A549 (cell line): ENCODE measurements around the gene TUBD1. TPM values are rescaled to one million over a fixed set of nuclear protein-coding genes. Genes with fewer than 3 reads are reported as not detected.

Source experiments
- ATAC-seq, 2 experiments: fragments of 200-7000 bp in 1 of 2; fragments of >200 bp in 1 of 2; cut with Nextera tagmentation in 1 of 2; cut with Tn5 transposase in 1 of 2; 3 replicates each; pipeline versions ENCODE4 v1.8.0 to v1.9.1; 2018 to 2020; ENCODE audit warnings: mild to moderate bottlenecking in 1 of 2, moderate library complexity in 1 of 2
- CTCF ChIA-PET: fragments of 300-600 bp; sonication (Branson Sonifier 250); formaldehyde crosslinking; extraction: SDS; loops from one replicate; lab custom pipeline; 2021; ENCODE audit warnings: antibody characterized with exemption, inconsistent platforms; lab: Yijun Ruan, JAX
- POLR2A ChIA-PET: fragments of 350-600 bp; formaldehyde crosslinking; extraction: SDS; loops from one replicate; lab custom pipeline; 2021; ENCODE audit warnings: antibody characterized with exemption, inconsistent platforms; lab: Yijun Ruan, JAX
- DNase-seq, 2 experiments: peaks; one replicate each; pipeline versions ENCODE4 v3.0.0 to v3.0.0-alpha.2; 2011 to 2016; ENCODE audit warnings: low read depth in 1 of 2, low spot score in 1 of 2
- FAIRE-seq: peaks from 2 replicates; lab custom pipeline; 2011; peaks lifted over from hg19 to GRCh38; lab: Jason Lieb, UNC
- H3K27ac ChIP-seq, 2 experiments: fragments of >200 bp; sonication (Bioruptor Twin); formaldehyde crosslinking; 3 replicates each; pipeline ENCODE4 v1.5.1; 2016 to 2017
- H3K4me1 ChIP-seq: fragments of >200 bp; sonication (Bioruptor Twin); formaldehyde crosslinking; 3 replicates; pipeline ENCODE4 v1.6.1; 2016
- H3K4me2 ChIP-seq: fragments of >200 bp; sonication (Bioruptor Twin); formaldehyde crosslinking; 3 replicates; pipeline ENCODE4 v1.6.1; 2016
- H3K4me3 ChIP-seq: fragments of >200 bp; sonication (Bioruptor Twin); formaldehyde crosslinking; 3 replicates; pipeline ENCODE4 v1.5.1; 2016
- H3K9me3 ChIP-seq: fragments of >200 bp; sonication (Bioruptor Twin); formaldehyde crosslinking; 3 replicates; pipeline ENCODE4 v1.6.1; 2016
- CBX2 ChIP-seq: fragments of 200-600 bp; sonication (generic); IDR thresholded peaks from 2 replicates; pipeline ENCODE4 v1.6.1; 2016; ENCODE audit warnings: low read depth, mild to moderate bottlenecking, borderline replicate concordance
- CEBPB ChIP-seq, 2 experiments: fragments of >200 bp in 1 of 2; sonication (Bioruptor Twin) in 1 of 2; formaldehyde crosslinking in 1 of 2; IDR thresholded peaks; 2 replicates each; pipeline ENCODE4 v1.6.1; 2012 to 2016
- CHD4 ChIP-seq: fragments of 200-600 bp; sonication (generic); IDR thresholded peaks from 2 replicates; pipeline ENCODE4 v1.6.1; 2016; ENCODE audit warnings: antibody characterized with exemption, mild to moderate bottlenecking, borderline replicate concordance
- CTCF ChIP-seq: fragments of >200 bp; sonication (Bioruptor Twin); formaldehyde crosslinking; IDR thresholded peaks from 3 replicates; pipeline ENCODE4 v1.5.1; 2016
- ELK1 ChIP-seq: fragments of 150-350 bp; IDR thresholded peaks from 2 replicates; pipeline ENCODE4 v1.6.1; 2014; ENCODE audit warnings: low read depth, mild to moderate bottlenecking, low read length
- ESRRA ChIP-seq: fragments of 150-350 bp; IDR thresholded peaks from 2 replicates; pipeline ENCODE4 v1.6.1; 2014; ENCODE audit warnings: mild to moderate bottlenecking, low read length, borderline replicate concordance
- FOXS1 ChIP-seq: fragments of 250-450 bp; sonication (Bioruptor Pico); IDR thresholded peaks from 2 replicates; pipeline ENCODE4 v1.5.0; 2020; ENCODE audit warnings: mild to moderate bottlenecking, moderate library complexity
- GATA3 ChIP-seq: IDR thresholded peaks from 2 replicates; pipeline ENCODE4 v1.6.1; 2012; ENCODE audit warnings: borderline replicate concordance
- HDAC2 ChIP-seq: fragments of 200-600 bp; sonication (generic); IDR thresholded peaks from 2 replicates; pipeline ENCODE4 v1.6.1; 2016
- HES2 ChIP-seq: fragments of >200 bp; sonication (Bioruptor Twin); formaldehyde crosslinking; IDR thresholded peaks from 2 replicates; pipeline ENCODE4 v1.6.1; 2016
- HEYL ChIP-seq: fragments of 250-450 bp; sonication (Bioruptor Pico); IDR thresholded peaks from 2 replicates; pipeline ENCODE4 v1.8.0; 2021; ENCODE audit warnings: mild to moderate bottlenecking, moderate library complexity
- JUN ChIP-seq, 2 experiments: fragments of >200 bp; sonication (Bioruptor Twin); formaldehyde crosslinking; IDR thresholded peaks; 2 replicates in 1 of 2; 3 replicates in 1 of 2; pipeline ENCODE4 v1.6.1; 2016 to 2017
- JUNB ChIP-seq: fragments of >200 bp; sonication (Bioruptor Twin); formaldehyde crosslinking; IDR thresholded peaks from 2 replicates; pipeline ENCODE4 v1.6.1; 2016
- MAFK ChIP-seq: fragments of 450-650 bp; IDR thresholded peaks from 2 replicates; pipeline ENCODE4 v1.6.1; 2014; ENCODE audit not compliant: partially characterized antibody
- MAX ChIP-seq: IDR thresholded peaks from 2 replicates; pipeline ENCODE4 v1.6.1; 2012
- MYC ChIP-seq: IDR thresholded peaks from 2 replicates; pipeline ENCODE4 v1.6.1; 2012; ENCODE audit warnings: mild to moderate bottlenecking, inconsistent platforms, low read length, improper control_type of control experiment, borderline replicate concordance
- NFE2L2 ChIP-seq: fragments of 150-350 bp; conservative IDR thresholded peaks from 2 replicates; pipeline ENCODE4 v1.6.1; 2014; ENCODE audit warnings: low read length
- NPAS2 ChIP-seq: fragments of 250-450 bp; sonication (Bioruptor Pico); IDR thresholded peaks from 2 replicates; pipeline ENCODE4 v1.8.0; 2022; ENCODE audit warnings: mild to moderate bottlenecking, moderate library complexity, borderline replicate concordance
- NR3C1 ChIP-seq: fragments of >200 bp; sonication (Bioruptor Twin); formaldehyde crosslinking; IDR thresholded peaks from 3 replicates; pipeline ENCODE4 v1.6.1; 2017
- PHF8 ChIP-seq: fragments of 200-600 bp; sonication (generic); IDR thresholded peaks from 2 replicates; pipeline ENCODE4 v1.6.1; 2016; ENCODE audit warnings: low read depth, mild to moderate bottlenecking, antibody characterized with exemption, moderate library complexity, borderline replicate concordance
- RAD21 ChIP-seq, 2 experiments: fragments of >200 bp in 1 of 2; sonication (Bioruptor Twin) in 1 of 2; formaldehyde crosslinking in 1 of 2; IDR thresholded peaks in 1 of 2; conservative IDR thresholded peaks in 1 of 2; 2 replicates in 1 of 2; 3 replicates in 1 of 2; pipeline ENCODE4 v1.6.1; 2012 to 2018; ENCODE audit warnings: inconsistent platforms in 1 of 2
- RCOR1 ChIP-seq: fragments of 150-350 bp; IDR thresholded peaks from 2 replicates; pipeline ENCODE4 v1.6.1; 2014; ENCODE audit warnings: antibody characterized with exemption, low read length, low read depth
- RFX5 ChIP-seq: fragments of 450-650 bp; IDR thresholded peaks from 2 replicates; pipeline ENCODE4 v1.7.1; 2014; ENCODE audit warnings: antibody characterized with exemption, mild to moderate bottlenecking, moderate library complexity
- SREBF2 ChIP-seq: fragments of 450-650 bp; IDR thresholded peaks from 2 replicates; pipeline ENCODE4 v1.6.1; 2014; ENCODE audit warnings: mild to moderate bottlenecking, moderate library complexity
- TFCP2L1 ChIP-seq: fragments of 250-450 bp; sonication (Bioruptor Pico); IDR thresholded peaks from 2 replicates; pipeline ENCODE4 v1.5.0; 2021; ENCODE audit warnings: mild to moderate bottlenecking
- TP53 ChIP-seq: fragments of 250-450 bp; sonication (Bioruptor Pico); IDR thresholded peaks from 2 replicates; pipeline ENCODE4 v1.5.0; 2021; ENCODE audit warnings: mild to moderate bottlenecking, moderate library complexity
- USF2 ChIP-seq: fragments of 450-650 bp; IDR thresholded peaks from 2 replicates; pipeline ENCODE4 v1.6.1; 2014; ENCODE audit warnings: antibody characterized with exemption
- ZC3H11A ChIP-seq: fragments of 450-650 bp; IDR thresholded peaks from 2 replicates; pipeline ENCODE4 v1.6.1; 2014; ENCODE audit warnings: antibody characterized with exemption, mild to moderate bottlenecking
- ZSCAN20 ChIP-seq: fragments of 250-450 bp; sonication (Bioruptor Pico); IDR thresholded peaks from 2 replicates; pipeline ENCODE4 v1.8.0; 2022; ENCODE audit warnings: mild to moderate bottlenecking, moderate library complexity
- WGBS: methylation state at CpG from one replicate; pipeline ENCODE4 v1.1.6; 2017; ENCODE audit errors: missing lambda C conversion rate; 5-methylcytosine and 5-hydroxymethylcytosine counted together
- polyA plus RNA-seq, 4 experiments: library from polyadenylated mRNA; depleted of rRNA in 3 of 4; stranded (reverse); fragments of >200 nt; fragmentation: RNase III in 1 of 4; extraction: RNeasy Plus Mini Kit Qiagen cat#74134 plus additional on column Dnase treatment in 1 of 4; gene quantifications; 2 replicates in 3 of 4; 3 replicates in 1 of 4; pipeline ENCODE4 v1.2.3, GENCODE V29; 2011 to 2017
- TF ChIP-seq, protein P1 (sequence below): fragments of >200 bp; sonication (Bioruptor Twin); formaldehyde crosslinking; IDR thresholded peaks from 3 replicates; pipeline ENCODE4 v1.6.1; 2016
- TF ChIP-seq, protein P2 (sequence below): IDR thresholded peaks from 2 replicates; pipeline ENCODE4 v1.6.1; 2012
- TF ChIP-seq, protein P3 (sequence below): fragments of 250-450 bp; sonication (Bioruptor Pico); IDR thresholded peaks from 2 replicates; pipeline ENCODE4 v1.5.0; 2021; ENCODE audit warnings: mild to moderate bottlenecking, moderate library complexity, borderline replicate concordance

The TUBD1 gene
- polyA plus RNA-seq, 2 of the 4 experiments (the other 2 are of a cell fraction), result 15.9 to 24.4 TPM

DNA sequence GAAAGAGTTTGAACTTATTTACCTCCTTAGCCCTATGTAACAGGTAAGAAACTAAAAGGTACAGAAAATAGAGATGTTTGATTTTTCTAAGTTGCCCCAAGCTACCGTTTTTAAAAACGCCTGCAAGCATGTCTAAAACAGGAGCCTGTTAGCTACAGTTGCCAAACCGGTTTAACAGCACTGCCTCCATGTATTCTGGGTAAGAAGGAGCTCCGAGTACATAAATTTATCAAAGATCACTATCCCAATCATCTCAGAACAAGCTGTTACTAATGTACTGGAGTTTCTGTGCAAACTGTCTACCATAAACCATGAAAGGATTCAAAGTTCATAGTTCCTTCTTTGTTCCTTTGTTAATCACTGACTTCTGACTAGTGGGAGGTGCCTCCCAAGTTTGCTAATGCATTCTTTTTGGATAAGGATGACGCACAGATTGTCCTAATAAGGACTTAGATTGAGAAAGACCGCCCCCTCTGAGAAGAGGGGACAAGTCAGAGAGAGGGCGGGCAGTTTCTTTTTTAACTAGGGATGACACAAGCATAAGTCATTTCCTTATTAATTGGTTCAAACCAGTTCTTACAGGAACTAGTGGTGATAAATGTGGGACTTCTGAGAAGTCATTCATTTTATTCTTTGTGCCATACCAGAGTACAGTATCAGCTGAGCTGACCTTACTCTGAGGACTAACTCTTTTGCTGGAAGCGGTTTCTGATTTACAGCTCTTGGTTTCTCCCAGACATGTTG, 55.3 kb downstream of the TUBD1 start:
- H3K9me3 ChIP-seq, result no peaks in the 10 kb centered on the region
- WGBS, result under 1% methylated on average over 8 of the region's 8 CpGs
- H3K27ac ChIP-seq, result peak overlapping the region; percentile 94 to 96
- H3K4me3 ChIP-seq, result peak overlapping the region; percentile 57
- POLR2A ChIA-PET, result interaction anchor here (0.6 to 13.6 kb wide), 25 partner anchors 9 to 130 kb away, joined by 3 to 610 read pairs (median 8); partner anchors contain the start of genes PTRH2, RNFT1 and VMP1
- CTCF ChIA-PET, result interaction anchor here (1.0 to 12.7 kb wide), 5 partner anchors 8 to 87 kb away, joined by 3 to 244 read pairs (median 10); no protein-coding TSS in a partner anchor
- H3K4me2 ChIP-seq, result peak overlapping the region; percentile 69
- ATAC-seq (peak; percentile 74 to 82), DNase-seq (peak; percentile 81 to 100), FAIRE-seq (peak; percentile 91)
- H3K4me1 ChIP-seq, result peaks cover 30% of the 10 kb centered on the region
- TF ChIP-seq NFE2L2, result peak; percentile 64; the same call in 1 of the 2 replicates
- TF ChIP-seq JUN (IDR thresholded peaks at IDR 0.05), result peak; percentile 100
- TF ChIP-seq TFCP2L1 (CRISPR knock-in tag), result peak; percentile 98
- TF ChIP-seq, protein P1, sequence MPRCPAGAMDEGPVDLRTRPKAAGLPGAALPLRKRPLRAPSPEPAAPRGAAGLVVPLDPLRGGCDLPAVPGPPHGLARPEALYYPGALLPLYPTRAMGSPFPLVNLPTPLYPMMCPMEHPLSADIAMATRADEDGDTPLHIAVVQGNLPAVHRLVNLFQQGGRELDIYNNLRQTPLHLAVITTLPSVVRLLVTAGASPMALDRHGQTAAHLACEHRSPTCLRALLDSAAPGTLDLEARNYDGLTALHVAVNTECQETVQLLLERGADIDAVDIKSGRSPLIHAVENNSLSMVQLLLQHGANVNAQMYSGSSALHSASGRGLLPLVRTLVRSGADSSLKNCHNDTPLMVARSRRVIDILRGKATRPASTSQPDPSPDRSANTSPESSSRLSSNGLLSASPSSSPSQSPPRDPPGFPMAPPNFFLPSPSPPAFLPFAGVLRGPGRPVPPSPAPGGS, result peak; percentile 100
- TF ChIP-seq, protein P2, sequence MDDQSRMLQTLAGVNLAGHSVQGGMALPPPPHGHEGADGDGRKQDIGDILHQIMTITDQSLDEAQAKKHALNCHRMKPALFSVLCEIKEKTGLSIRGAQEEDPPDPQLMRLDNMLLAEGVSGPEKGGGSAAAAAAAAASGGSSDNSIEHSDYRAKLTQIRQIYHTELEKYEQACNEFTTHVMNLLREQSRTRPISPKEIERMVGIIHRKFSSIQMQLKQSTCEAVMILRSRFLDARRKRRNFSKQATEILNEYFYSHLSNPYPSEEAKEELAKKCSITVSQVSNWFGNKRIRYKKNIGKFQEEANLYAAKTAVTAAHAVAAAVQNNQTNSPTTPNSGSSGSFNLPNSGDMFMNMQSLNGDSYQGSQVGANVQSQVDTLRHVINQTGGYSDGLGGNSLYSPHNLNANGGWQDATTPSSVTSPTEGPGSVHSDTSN, result peak; percentile 86
- TF ChIP-seq HES2, result peak; percentile 92
- TF ChIP-seq GATA3, result peak; percentile 100
- TF ChIP-seq ZSCAN20 (CRISPR knock-in tag), result no peak
- TF ChIP-seq, protein P3, sequence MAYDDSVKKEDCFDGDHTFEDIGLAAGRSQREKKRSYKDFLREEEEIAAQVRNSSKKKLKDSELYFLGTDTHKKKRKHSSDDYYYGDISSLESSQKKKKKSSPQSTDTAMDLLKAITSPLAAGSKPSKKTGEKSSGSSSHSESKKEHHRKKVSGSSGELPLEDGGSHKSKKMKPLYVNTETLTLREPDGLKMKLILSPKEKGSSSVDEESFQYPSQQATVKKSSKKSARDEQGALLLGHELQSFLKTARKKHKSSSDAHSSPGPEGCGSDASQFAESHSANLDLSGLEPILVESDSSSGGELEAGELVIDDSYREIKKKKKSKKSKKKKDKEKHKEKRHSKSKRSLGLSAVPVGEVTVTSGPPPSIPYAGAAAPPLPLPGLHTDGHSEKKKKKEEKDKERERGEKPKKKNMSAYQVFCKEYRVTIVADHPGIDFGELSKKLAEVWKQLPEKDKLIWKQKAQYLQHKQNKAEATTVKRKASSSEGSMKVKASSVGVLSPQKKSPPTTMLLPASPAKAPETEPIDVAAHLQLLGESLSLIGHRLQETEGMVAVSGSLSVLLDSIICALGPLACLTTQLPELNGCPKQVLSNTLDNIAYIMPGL (CRISPR knock-in tag), result peak; percentile 99; the same call in 1 of the 2 replicates
- TF ChIP-seq JUNB, result peak; percentile 99
- TF ChIP-seq NR3C1, result no peak; the same call in 2 of the 3 replicates
- no peak for TF ChIP-seq USF2
- TF ChIP-seq CEBPB (IDR thresholded peaks at IDR 0.05), result peak; percentile 97 to 99
- TF ChIP-seq RCOR1, result no peak
- TF ChIP-seq SREBF2, result no peak
- no peak for TF ChIP-seq CBX2
- no peak for TF ChIP-seq ELK1
- peak; percentile 10 to 59; a peak in 3 of 5 replicates for TF ChIP-seq RAD21 (conservative IDR thresholded peaks at IDR 0.05 in 1 of 2, IDR thresholded peaks at IDR 0.05 in 1 of 2)
- TF ChIP-seq ZC3H11A, result no peak
- TF ChIP-seq HEYL (CRISPR knock-in tag), result no peak
- peak; percentile 97 for TF ChIP-seq FOXS1 (CRISPR knock-in tag)
- peak; percentile 80 for TF ChIP-seq MAX
- TF ChIP-seq TP53 (CRISPR knock-in tag), result 0 out of 2 replicates have a peak, but pooled peaks have one; percentile 76
- peak; percentile 86 for TF ChIP-seq MAFK
- TF ChIP-seq RFX5, result no peak
- no peak for TF ChIP-seq HDAC2
- no peak for TF ChIP-seq MYC
- TF ChIP-seq PHF8, result no peak
- TF ChIP-seq CHD4, result no peak
- TF ChIP-seq CTCF, result no peak
- TF ChIP-seq ESRRA, result no peak
- TF ChIP-seq NPAS2 (CRISPR knock-in tag), result no peak
